HL-60 (cell line): ENCODE data around the gene HSPD1.

Experiments used
- DNase-seq, 2 experiments: peaks; one replicate each; pipeline ENCODE4 v3.0.0-alpha.2; 2010 to 2020; ENCODE audit warnings: low read depth in 1 of 2, low spot score in 1 of 2
- H3K27ac ChIP-seq: fragments of 250-450 bp; sonication (Bioruptor Pico); replicated peaks from 2 replicates; pipeline ENCODE4 v1.5.1; 2020; ENCODE audit warnings: mild to moderate bottlenecking, moderate library complexity
- H3K27me3 ChIP-seq: fragments of 250-450 bp; sonication (Bioruptor Pico); 2 replicates; pipeline ENCODE4 v1.5.1; 2021; ENCODE audit warnings: mild to moderate bottlenecking, moderate library complexity; ENCODE audit not compliant: insufficient read depth, poor library complexity, severe bottlenecking
- H3K4me3 ChIP-seq: replicated peaks from 2 replicates; pipeline ENCODE4 v1.5.1; 2011; ENCODE audit warnings: mild to moderate bottlenecking, control low read depth, low read length; ENCODE audit not compliant: insufficient read depth
- CTCF ChIP-seq: IDR thresholded peaks from one replicate; pipeline ENCODE4 v1.5.1; 2011; ENCODE audit warnings: low read length, control low read depth, inconsistent platforms; ENCODE audit not compliant: insufficient read depth
- GABPA ChIP-seq: IDR thresholded peaks from 2 replicates; pipeline ENCODE4 v1.6.1; 2012; ENCODE audit warnings: low read depth
- POLR2AphosphoS5 ChIP-seq: IDR thresholded peaks from 2 replicates; pipeline ENCODE4 v1.6.1; 2012; ENCODE audit warnings: low read depth
- REST ChIP-seq: IDR thresholded peaks from 2 replicates; pipeline ENCODE4 v1.6.1; 2012; ENCODE audit warnings: low read depth; ENCODE audit not compliant: insufficient replicate concordance
- SPI1 ChIP-seq: IDR thresholded peaks from 2 replicates; pipeline ENCODE4 v1.6.1; 2012; ENCODE audit warnings: low read depth, mild to moderate bottlenecking, borderline replicate concordance

The HSPD1 gene

GRCh38 chr2:197477797-197478196, 21.8 kb downstream of the HSPD1 start:
- no peak for DNase-seq

GRCh38 chr2:197472166-197472565, 27.5 kb downstream of the HSPD1 start:
- Histone ChIP-seq H3K27me3 (no peaks in the 10 kb centered on the region), H3K27ac (no peak overlapping the region), H3K4me3 (no peak overlapping the region)
- DNase-seq, result no peak
- TF ChIP-seq CTCF, result no peak
- TF ChIP-seq SPI1, result no peak
- TF ChIP-seq REST, result no peak
- no peak for TF ChIP-seq GABPA
- TF ChIP-seq POLR2AphosphoS5, result no peak

More at GRCh38 chr2:197477797-197478196, 21.8 kb downstream of the HSPD1 start:
- no peak for TF ChIP-seq REST
- no peak for TF ChIP-seq SPI1
- no peak for TF ChIP-seq CTCF
- TF ChIP-seq GABPA, result no peak
- no peak for TF ChIP-seq POLR2AphosphoS5
- H3K27me3 ChIP-seq, result no peaks in the 10 kb centered on the region
- no peak overlapping the region for H3K4me3 ChIP-seq
- H3K27ac ChIP-seq, result peak overlapping the region; percentile 33

GRCh38 chr2:197464175-197464574, 35.5 kb downstream of the HSPD1 start:
- Histone ChIP-seq H3K4me3 (no peak overlapping the region), H3K27ac (no peak overlapping the region), H3K27me3 (no peaks in the 10 kb centered on the region)
- DNase-seq, result no peak
- TF ChIP-seq REST (no peak), SPI1 (no peak), GABPA (no peak), CTCF (no peak), POLR2AphosphoS5 (no peak)
